Measurements from ENCODE around the gene HDAC1.

Gene HDAC1

DNA sequence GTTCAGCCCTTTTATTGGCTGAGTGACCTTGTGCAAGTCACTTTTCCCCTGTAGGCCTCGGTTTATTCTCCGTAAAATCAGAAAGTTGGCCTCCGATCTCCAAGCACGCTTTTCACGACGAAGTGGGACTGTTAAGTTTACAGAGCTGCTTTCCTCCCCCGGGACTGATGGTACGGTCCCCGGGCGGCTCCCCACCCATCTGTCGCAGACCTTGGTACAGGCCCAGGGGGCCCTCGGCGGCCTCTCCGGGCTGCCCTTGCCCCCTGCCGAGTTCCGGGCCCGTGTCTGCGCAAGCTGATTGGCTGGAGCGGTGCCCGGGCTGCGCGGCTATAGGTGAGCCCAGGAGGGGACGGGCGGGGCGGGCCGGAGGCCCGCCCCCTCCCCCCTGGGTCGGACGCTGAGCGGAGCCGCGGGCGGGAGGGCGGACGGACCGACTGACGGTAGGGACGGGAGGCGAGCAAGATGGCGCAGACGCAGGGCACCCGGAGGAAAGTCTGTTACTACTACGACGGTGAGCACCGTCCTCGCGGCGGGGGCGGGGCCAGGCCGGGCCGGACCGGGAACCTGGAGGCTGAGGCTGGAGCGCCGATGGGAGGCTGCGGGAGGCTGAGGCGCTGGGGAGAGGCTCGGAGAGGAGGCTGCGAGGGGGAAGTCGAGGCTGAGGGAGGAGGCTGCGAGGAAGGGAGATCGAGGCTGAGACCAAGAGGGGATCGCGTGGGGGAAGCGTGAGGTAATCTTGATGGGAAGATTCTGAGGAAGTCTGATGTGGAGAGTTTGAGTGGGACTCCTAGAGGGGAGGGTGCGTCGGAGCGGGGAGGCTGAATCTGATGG is at the start of gene HDAC1:
HDAC1 (plus strand) TSS at position 376 of the 831 bp plus-strand sequence; CDS start at position 463, 87 bp downstream.
- TF ChIP-seq EZH2phosphoT487 (IDR thresholded peaks at IDR 0.05; ENCODE audit: borderline replicate concordance, low read length) = no peak
- TF ChIP-seq, protein P1, sequence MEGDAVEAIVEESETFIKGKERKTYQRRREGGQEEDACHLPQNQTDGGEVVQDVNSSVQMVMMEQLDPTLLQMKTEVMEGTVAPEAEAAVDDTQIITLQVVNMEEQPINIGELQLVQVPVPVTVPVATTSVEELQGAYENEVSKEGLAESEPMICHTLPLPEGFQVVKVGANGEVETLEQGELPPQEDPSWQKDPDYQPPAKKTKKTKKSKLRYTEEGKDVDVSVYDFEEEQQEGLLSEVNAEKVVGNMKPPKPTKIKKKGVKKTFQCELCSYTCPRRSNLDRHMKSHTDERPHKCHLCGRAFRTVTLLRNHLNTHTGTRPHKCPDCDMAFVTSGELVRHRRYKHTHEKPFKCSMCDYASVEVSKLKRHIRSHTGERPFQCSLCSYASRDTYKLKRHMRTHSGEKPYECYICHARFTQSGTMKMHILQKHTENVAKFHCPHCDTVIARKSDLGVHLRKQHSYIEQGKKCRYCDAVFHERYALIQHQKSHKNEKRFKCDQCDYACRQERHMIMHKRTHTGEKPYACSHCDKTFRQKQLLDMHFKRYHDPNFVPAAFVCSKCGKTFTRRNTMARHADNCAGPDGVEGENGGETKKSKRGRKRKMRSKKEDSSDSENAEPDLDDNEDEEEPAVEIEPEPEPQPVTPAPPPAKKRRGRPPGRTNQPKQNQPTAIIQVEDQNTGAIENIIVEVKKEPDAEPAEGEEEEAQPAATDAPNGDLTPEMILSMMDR (IDR thresholded peaks at IDR 0.05; ENCODE audit: low read depth, low read length, poor library complexity, severe bottlenecking) = no peak
- Histone ChIP-seq H3K9me3 (ENCODE audit: control insufficient read depth, insufficient read depth, low read length) (no peaks in the 10 kb centered on the region), H3K4me3 (ENCODE audit: low read length) (peak within 1 kb of the TSS; percentile 100), H3K27ac (ENCODE audit: low read depth, low read length) (peak within 1 kb of the TSS; percentile 86), H3K79me2 (ENCODE audit: control insufficient read depth, low read length) (peaks cover 54% of the 10 kb centered on the region), H3K4me2 (ENCODE audit: low read length) (peak within 1 kb of the TSS; percentile 95), H3K9me2 (replicated peaks; ENCODE audit: control insufficient read depth, low read length) (no peaks in the 10 kb centered on the region), H3K27me3 (ENCODE audit: control insufficient read depth, low read length) (no peaks in the 10 kb centered on the region), H3K36me3 (ENCODE audit: control insufficient read depth, low read length) (peaks cover 47% of the 10 kb centered on the region), H3F3A (ENCODE audit: control insufficient read depth, insufficient read depth) (peaks cover 2% of the 10 kb centered on the region; the same call in 1 of the 2 replicates), H4K20me1 (ENCODE audit: control insufficient read depth, insufficient read depth, low read depth, low read length) (peaks cover 21% of the 10 kb centered on the region), H3K4me1 (ENCODE audit: control insufficient read depth, low read length) (peaks cover 60% of the 10 kb centered on the region)

DNA sequence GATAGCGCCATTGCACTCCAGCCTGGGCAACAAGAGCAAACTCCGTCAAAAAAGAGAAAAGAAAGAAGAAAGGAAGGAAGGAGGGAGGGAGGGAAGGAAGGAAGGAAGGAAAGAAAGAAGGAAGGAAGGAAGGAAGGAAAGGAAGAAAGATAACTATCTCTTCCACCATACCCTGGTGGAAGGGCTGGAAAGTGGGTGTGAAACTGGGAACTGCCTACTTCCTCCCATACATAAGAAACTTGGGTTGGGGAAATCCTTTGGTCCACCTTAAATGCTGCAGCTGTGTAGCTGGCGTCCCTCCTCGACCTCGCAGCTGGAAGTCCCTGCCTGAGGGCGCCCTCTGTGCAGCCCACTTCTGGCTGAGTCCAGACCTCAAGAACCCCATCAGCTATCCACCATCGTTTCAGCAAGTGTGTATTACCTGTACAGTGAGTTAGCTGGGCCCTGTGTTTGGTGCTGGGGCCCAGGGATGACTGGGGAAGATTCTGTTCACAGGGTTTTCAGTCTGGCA is 49.5 kb upstream of the HDAC1 start:
- H3K27me3 ChIP-seq (ENCODE audit: control insufficient read depth, low read length) = no peaks in the 10 kb centered on the region; the same call in 1 of the 2 replicates
- H3K4me2 ChIP-seq (ENCODE audit: low read length) = no peak overlapping the region
- H4K20me1 ChIP-seq (ENCODE audit: control insufficient read depth, insufficient read depth, low read depth, low read length) = no peaks in the 10 kb centered on the region
- no peak overlapping the region for H3K27ac ChIP-seq (ENCODE audit: low read depth, low read length)
- no peaks in the 10 kb centered on the region for H3K9me3 ChIP-seq (ENCODE audit: control insufficient read depth, insufficient read depth, low read length)
- no peaks in the 10 kb centered on the region for H3K36me3 ChIP-seq (ENCODE audit: control insufficient read depth, low read length)
- H3K79me2 ChIP-seq (ENCODE audit: control insufficient read depth, low read length) = no peaks in the 10 kb centered on the region
- peaks cover 46% of the 10 kb centered on the region for H3K4me1 ChIP-seq (ENCODE audit: control insufficient read depth, low read length)
- 0 out of 2 replicates have a peak, but pooled peaks cover 8% of the 10 kb centered on the region for H3F3A ChIP-seq (ENCODE audit: control insufficient read depth, insufficient read depth)
- H3K4me3 ChIP-seq (ENCODE audit: low read length) = no peak overlapping the region
- no peak for TF ChIP-seq EZH2phosphoT487 (IDR thresholded peaks at IDR 0.05; ENCODE audit: borderline replicate concordance, low read length)
- TF ChIP-seq, protein P1 (IDR thresholded peaks at IDR 0.05; ENCODE audit: low read depth, low read length, poor library complexity, severe bottlenecking) = no peak
- no peaks in the 10 kb centered on the region for H3K9me2 ChIP-seq (replicated peaks; ENCODE audit: control insufficient read depth, low read length)

DNA sequence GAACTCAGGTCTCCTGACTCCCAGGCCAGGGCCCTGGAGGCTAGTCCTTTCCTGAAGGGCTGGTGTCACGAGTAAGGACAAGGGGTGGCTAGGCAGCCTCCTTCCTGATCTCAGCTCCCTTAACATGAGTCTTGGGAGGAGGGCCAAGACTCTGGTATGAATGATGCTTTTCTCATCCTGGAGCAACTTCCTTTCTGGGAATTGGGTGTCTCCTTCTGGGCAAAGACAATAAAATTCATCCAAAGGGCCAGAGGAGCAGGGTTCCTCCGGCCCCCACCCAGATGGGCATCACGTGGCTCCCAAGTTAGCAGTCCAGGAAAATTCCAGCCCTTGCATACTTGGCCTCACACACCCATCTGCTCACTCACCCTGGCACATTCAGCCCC is 45.0 kb upstream of the HDAC1 start, which contains the start of gene FAM167B:
FAM167B (plus strand) TSS at position 335 of the 386 bp plus-strand sequence. CDS start 200 bp downstream, outside the sequence.
- Histone ChIP-seq H4K20me1 (ENCODE audit: control insufficient read depth, insufficient read depth, low read depth, low read length) (no peaks in the 10 kb centered on the region), H3K27ac (ENCODE audit: low read depth, low read length) (peak within 1 kb of the TSS; percentile 100), H3K9me2 (replicated peaks; ENCODE audit: control insufficient read depth, low read length) (no peaks in the 10 kb centered on the region), H3K4me2 (ENCODE audit: low read length) (peak within 1 kb of the TSS; percentile 89), H3K4me3 (ENCODE audit: low read length) (peak within 1 kb of the TSS; percentile 46), H3K4me1 (ENCODE audit: control insufficient read depth, low read length) (peaks cover 70% of the 10 kb centered on the region), H3K36me3 (ENCODE audit: control insufficient read depth, low read length) (peaks cover 6% of the 10 kb centered on the region), H3K79me2 (ENCODE audit: control insufficient read depth, low read length) (peaks cover 5% of the 10 kb centered on the region), H3F3A (ENCODE audit: control insufficient read depth, insufficient read depth) (peaks cover 38% of the 10 kb centered on the region), H3K9me3 (ENCODE audit: control insufficient read depth, insufficient read depth, low read length) (no peaks in the 10 kb centered on the region), H3K27me3 (ENCODE audit: control insufficient read depth, low read length) (no peaks in the 10 kb centered on the region)
- TF ChIP-seq, protein P1 (IDR thresholded peaks at IDR 0.05; ENCODE audit: low read depth, low read length, poor library complexity, severe bottlenecking) = no peak
- TF ChIP-seq EZH2phosphoT487 (IDR thresholded peaks at IDR 0.05; ENCODE audit: borderline replicate concordance, low read length) = no peak
